Right ventricle myocardium inferior (tissue), 1 donor: Measurements from ENCODE around the gene RAB17. TPM values are rescaled to one million over a fixed set of nuclear protein-coding genes. Genes with fewer than 3 reads are reported as not detected.

Experiments used
- ATAC-seq: fragments of 200-7000 bp; cut with Tn5 transposase; one replicate; pipeline ENCODE4 v1.9.1; 2020; ENCODE audit warnings: mild to moderate bottlenecking, moderate library complexity
- DNase-seq: peaks from one replicate; pipeline ENCODE4 v3.0.0; 2021; ENCODE audit errors: missing footprints
- intact Hi-C: fragments of 100-400 bp; cut with DNase I; formaldehyde crosslinking; loops from one replicate; pipeline ENCODE4 v1.11.0; 2022
- total RNA-seq: library from RNA; stranded (reverse); fragmentation: NEBNext Ultra II Directional; extraction: Animal tissue kit (Norgen Biotek cat#: 25700); gene quantifications from one replicate; pipeline ENCODE4 v1.2.1, GENCODE V29; 2021
- donor health status: DM: no; HTN: yes; CAD: no; lungs with severe emphysema.

The RAB17 gene
- total RNA-seq, 1 donor from 2014 or later: 2.4 TPM

DNA sequence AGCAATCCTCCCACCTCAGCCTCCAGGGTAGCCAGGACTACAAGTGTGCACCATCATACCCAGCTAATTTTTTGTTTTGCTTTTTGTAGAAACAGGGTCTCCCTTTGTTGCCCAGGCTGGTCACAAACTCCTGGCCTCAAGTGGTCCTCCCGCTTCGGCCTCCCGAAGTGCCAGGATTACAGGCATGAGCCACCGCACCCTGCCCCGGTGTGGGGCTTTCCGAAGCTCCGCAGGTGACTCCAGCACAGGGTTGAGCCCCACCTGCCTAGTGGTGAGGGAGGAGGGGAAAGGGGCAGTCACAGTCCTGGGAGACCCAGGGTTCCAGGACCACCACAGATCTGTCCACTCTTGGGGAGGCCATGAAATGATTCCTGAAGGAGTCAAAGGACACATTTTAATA, 19.0 kb downstream of the RAB17 start:
- DNase-seq (no peak), ATAC-seq (no peak)
- intact Hi-C loops: loop anchor here (5.0 to 10.0 kb wide), 3 partner anchors 99 to 477 kb away; no protein-coding TSS in a partner anchor

DNA sequence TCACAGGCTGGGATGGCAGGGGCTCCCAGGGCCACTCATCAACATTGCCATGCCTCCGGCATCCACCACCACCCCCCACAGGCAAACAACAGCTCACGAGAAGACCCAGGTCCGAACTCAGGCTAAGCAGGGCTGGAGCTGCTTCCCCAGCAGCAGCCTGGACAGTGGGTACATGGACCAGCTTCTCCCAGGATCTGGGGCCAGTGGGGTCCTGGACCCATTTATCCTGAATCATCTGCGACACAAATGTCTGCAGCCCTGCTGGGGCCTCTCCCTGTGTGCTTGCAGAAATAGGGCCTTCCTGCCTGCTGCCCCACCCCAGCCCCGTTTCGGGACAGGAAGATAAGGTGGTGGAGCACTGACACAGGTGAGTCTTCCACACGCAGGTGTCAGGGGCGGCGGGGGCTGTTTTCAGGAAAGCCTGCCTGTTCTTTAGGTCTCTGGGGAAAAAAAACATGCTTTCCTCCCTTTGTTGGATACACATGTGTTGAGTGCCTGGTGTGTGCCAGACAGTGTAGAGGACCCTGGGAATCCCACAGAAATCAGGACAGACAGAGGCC, 19.7 kb downstream of the RAB17 start:
- intact Hi-C loops: loop anchor here (5.0 to 10.0 kb wide), 3 partner anchors 99 to 476 kb away; no protein-coding TSS in a partner anchor
- DNase-seq: no peak
- no peak for ATAC-seq

GRCh38 chr2:237569896-237570295, 20.6 kb downstream of the RAB17 start:
- intact Hi-C loops: loop anchor here (5.0 to 10.0 kb wide), 3 partner anchors 98 to 475 kb away; no protein-coding TSS in a partner anchor
- ATAC-seq (no peak), DNase-seq (no peak)

DNA sequence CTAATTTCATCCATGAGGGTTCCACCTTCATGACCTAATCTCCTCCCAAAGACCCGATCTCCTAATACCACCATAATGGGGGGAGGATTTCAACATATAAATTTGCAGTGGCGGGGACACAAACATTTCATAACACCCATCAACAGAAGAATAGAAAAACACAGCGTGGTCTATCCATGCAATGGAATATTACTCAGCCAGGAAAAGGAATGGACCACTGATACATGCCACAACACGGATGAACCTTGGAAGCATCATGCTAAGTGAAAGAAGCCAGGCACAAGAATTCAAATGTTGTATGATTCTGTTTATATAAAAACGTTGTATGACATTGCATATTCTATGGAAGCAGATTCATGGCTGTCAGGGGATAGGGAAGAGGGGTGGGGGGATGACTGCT, 21.5 kb downstream of the RAB17 start:
- intact Hi-C loops: no loop called here
- no peak for DNase-seq
- ATAC-seq: no peak

- ATAC-seq: no peak
- DNase-seq: no peak
- intact Hi-C loops: no loop called here
Measured at GRCh38 chr2:237568121-237568660, 22.3 kb downstream of the RAB17 start.

DNA sequence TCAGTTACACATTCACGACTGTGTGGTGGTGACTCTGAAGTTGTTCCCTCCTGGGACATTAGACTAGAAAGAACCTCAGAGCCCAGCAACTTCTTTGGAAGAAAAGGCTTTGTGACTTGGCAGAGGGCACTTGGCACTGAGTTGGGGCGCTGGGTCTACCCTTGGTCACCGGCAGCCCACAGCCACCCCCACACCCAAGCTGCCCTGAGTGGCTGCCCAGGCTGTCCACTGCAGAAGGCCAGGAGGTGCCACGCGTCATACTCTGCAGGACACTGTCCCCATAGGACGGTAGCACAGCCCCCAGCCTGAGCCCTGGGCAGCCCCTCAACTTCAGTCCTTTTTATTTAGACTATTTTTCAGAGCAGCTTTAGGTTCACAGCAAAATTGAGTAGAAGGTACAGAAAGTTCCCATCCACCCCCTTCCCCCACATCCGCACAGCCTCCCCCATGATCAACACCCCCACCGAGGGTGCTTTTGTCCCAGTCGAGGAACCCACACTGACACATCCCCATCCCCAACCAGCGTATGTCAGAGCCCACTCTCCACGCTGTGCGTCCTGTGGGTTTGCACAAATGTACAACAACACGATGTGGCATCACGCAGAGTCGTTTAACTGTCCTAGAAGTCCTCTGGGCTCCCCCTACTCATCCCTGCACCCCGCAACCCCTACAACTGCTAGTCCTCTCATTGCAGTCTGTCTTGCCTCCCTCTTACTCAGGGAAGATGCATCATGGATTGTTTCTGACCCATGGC, 23.1 kb downstream of the RAB17 start:
- no peak for ATAC-seq
- intact Hi-C loops: no loop called here
- no peak for DNase-seq

GRCh38 chr2:237566401-237567235, 23.9 kb downstream of the RAB17 start, which contains the start of gene PRLH:
PRLH (plus strand) TSS chr2:237566574; CDS start chr2:237566574, 0 bp downstream.
- DNase-seq (no peak), ATAC-seq (no peak)
- intact Hi-C loops: no loop called here

GRCh38 chr2:237565974-237566373, 24.6 kb downstream of the RAB17 start:
- ATAC-seq (no peak), DNase-seq (no peak)
- intact Hi-C loops: no loop called here

GRCh38 chr2:237564526-237565131, 25.9 kb downstream of the RAB17 start:
- DNase-seq: no peak
- ATAC-seq: no peak
- intact Hi-C loops: no loop called here

DNA sequence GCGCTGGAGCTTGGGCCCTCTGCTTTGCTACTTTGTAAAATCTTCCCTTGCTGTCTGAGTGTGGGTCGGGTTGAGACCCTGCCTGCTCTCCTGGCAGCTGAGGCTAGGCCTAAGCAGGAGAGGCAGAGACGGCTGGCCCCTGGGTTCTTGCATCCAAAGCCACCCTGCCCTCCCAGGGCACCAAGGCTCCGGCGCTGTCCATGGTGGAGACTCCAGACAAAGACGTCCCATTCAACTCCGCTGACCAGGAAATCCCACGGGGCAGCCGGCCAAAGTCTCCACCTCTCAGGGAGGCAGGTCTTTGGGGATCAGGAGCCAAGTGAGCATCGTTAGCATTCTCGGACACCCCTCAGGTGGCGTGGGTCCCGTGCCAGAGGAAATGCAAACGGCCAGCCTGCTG, 26.7 kb downstream of the RAB17 start:
- ATAC-seq (no peak), DNase-seq (no peak)
- intact Hi-C loops: no loop called here

DNA sequence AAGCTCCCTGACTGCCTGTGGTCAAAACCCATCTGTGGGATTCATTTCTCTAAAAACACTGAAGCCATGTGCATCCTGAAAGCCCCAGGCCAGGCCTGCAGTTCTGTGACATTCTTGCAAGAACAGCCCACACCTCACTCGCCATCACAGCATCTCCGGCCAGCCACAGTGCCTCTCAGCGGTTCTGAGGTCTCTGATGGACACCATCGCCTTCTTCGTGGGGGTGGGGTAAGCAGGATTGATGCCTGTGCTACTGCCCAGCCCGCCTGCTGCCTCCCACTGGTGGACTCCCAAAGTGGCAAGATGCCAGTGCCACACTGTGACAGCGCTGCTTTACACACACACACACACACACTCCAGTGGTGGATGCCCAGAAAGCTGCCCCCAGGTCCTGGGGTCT, 29.3 kb downstream of the RAB17 start:
- DNase-seq (no peak), ATAC-seq (no peak)
- intact Hi-C loops: no loop called here

GRCh38 chr2:237558961-237559641, 31.4 kb downstream of the RAB17 start:
- peak; percentile 60 for ATAC-seq
- no peak for DNase-seq
- intact Hi-C loops: no loop called here

DNA sequence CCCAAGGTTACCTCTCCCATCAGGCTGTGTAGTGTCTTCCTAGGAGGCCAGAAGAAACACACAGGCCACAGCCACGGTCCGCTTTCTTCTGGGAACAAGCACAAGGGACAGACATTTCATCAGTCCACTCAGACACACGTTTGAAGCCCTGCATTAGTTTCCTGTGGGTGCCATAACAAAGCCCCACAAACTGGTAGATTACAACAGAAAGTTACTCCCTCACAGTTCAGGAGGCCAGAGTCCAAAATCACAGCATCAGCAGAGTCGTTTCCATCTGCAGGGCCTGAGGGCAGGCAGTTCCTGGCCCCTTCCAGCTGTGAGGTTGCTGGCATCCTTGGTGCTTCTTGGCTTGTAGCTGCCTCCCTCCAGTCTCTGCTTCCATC, 32.9 kb downstream of the RAB17 start:
- DNase-seq (no peak), ATAC-seq (no peak)
- intact Hi-C loops: no loop called here

DNA sequence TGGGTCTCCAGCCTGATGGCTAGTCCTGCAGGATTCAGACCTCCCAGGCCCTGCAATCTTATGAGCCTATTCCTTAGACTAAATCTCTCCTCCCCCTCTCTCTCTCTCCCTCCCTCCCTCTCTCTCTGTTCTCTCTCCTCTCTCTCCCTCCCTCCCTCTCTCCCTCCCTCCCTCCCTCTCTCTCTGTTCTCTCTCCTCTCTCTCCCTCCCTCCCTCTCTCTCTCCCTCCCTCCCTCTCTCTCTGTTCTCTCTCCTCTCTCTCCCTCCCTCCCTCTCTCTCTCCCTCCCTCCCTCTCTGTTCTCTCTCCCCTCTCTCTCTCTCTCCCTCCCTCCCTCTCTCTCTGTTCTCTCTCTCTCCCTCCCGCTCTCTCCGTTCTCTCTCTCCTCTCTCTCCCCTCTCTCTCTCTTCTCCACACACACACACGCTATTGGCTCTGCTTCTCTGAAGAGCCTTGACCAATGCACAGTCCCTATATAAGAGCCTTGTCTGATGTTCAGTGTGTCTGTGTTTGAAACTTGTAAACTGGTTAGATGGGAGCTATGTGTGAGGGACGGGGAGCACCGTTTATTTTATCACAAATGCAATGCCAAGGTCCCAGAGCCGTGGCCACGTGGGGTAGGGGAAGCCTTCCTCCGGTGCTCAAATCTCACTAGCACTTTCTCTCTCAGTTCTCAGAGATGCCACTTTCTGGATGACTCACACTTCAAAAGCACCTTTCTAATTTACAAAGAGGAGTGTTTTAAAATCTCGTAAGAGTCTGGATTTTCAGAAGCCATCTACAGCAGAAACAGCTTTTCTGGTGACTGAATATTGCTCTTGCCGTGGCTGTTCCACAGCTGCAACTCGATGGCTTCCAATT, 33.5 kb downstream of the RAB17 start:
- intact Hi-C loops: no loop called here
- no peak for DNase-seq
- ATAC-seq: no peak

DNA sequence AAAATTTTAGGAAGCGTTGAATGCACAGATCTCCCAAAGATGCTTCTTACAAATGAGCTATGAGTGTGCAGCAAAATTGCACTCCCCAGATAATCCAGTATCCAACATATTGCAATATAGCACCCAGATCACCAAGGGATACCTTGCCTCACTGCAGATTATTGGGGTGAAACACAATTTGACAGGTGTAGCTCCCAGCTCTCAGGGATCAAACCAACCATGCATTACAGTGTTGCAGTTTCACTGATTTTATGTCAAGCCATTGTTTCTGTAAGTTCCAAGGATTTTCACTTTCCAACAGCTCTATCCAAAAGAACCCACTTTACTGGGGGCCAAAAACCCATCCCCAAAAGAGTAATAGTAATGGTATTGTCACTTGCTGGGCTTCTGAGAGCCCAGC, 35.0 kb downstream of the RAB17 start:
- intact Hi-C loops: no loop called here
- DNase-seq (no peak), ATAC-seq (no peak)

DNA sequence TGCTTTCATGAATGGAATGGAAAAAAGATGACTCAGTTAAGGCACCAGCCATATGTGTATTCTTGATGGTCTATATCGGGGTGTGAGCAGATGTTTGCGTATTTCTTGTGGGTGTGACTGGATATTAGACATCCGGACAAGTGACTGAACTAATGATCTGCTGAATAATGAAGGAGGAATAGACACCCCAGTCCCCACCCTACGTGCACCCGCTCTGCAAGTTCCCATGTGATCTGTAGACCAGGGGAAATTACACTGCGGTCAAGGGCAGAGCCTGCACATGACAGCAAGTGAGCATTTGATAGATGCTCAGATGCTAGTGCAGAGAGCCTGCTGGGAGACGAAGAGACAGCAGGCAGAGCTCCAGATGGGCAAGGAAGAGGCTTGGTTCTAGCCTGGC, 36.6 kb downstream of the RAB17 start:
- DNase-seq: no peak
- intact Hi-C loops: no loop called here
- no peak for ATAC-seq

GRCh38 chr2:237552908-237553307, 37.6 kb downstream of the RAB17 start:
- intact Hi-C loops: no loop called here
- ATAC-seq (no peak), DNase-seq (no peak)
